GM18873 (cell line): ENCODE data around the gene GALNT1.

ENCODE experiments used
- ATAC-seq: cut with Tn5 transposase; IDR thresholded peaks from one replicate; pipeline ENCODE4 v1.9.1; 2021; ENCODE audit warnings: mild to moderate bottlenecking, moderate library complexity, moderate number of reproducible peaks; ENCODE audit not compliant: unreplicated experiment, low FRiP score

GALNT1 gene

GRCh38 chr18:35616664-35617423 is 35.3 kb downstream of the GALNT1 start:
- peak; percentile 99 for ATAC-seq

DNA sequence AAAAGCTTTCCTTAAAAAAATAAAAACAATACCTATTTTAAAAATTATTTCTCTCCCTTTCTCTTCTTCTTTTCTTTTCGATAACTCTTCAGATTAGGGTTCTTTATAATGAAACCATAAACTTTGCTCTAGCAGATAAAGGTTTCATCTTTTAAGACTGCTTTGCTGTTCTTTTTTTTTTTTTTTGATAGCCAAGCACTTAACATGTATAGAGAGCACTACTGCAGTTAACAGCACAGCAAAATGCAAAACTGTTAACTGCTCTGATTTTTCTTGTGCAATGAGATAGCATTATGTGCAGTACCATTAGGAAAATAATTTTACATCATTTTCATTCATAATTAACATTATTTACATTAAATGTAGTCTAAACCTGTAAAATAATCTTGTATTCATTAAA is 36.3 kb downstream of the GALNT1 start:
- ATAC-seq, result no peak

GRCh38 chr18:35618289-35618688 is 36.7 kb downstream of the GALNT1 start:
- no peak for ATAC-seq

DNA sequence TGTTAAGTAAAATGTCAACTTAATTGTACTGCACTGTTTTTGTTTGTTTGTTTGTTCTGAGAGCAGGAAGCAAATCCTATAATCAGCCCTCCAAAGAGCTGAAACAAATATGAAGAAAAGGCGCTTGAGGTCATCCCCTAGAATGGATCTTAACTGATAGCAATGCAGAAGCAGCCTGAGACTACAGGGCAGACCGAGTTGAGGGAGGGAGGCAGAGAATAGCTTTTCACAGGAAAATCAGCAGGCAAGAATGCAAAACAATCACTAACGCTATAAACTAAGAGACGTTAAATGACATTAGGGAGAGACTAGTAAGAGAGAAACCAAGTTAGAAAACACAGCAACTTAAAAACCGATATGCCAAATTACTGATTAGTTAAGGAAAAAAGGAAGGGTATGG is 37.2 kb downstream of the GALNT1 start:
- ATAC-seq, result no peak

DNA sequence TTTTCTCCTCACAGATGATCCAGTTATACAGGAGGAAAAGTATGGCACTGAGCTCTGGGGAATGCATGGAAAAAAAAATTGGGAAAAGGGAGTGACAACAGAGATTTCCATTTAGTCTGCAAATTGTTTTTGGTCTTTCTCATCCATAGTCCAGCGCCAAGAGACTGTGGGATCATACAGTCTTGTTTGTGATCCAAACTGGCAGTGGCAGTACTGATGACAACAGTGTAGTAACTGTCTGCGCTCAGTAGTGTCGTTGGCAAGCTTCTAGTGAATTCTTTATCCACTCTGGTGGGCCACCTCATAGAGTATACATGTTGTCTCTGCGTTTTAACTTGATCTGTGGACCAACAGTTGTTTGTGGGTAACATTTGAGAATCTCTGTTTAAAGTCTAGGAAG is 37.9 kb downstream of the GALNT1 start:
- ATAC-seq, result no peak

GRCh38 chr18:35619941-35620340 is 38.4 kb downstream of the GALNT1 start:
- no peak for ATAC-seq

DNA sequence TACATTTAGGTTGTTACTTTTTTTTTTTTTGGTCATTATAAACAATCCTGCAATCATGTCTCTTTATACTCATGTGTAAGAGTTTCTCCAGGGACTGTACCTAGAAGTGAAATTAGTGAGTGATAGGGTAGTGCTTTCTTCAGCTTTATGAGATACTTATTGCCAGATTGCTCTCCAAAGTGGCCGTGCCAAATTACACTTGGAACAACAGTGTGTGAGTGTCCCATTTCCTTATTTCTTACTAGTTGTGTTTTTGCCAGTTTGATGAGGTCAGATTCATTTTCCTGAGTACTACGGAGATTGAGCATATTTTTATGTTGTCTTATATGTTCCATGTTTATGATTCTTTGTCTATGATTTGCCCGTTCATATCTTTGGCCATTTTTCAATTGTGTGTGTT is 39.2 kb downstream of the GALNT1 start:
- no peak for ATAC-seq

GRCh38 chr18:35623255-35623654 is 41.7 kb downstream of the GALNT1 start:
- no peak for ATAC-seq

- no peak for ATAC-seq
Measured at GRCh38 chr18:35624146-35624545, 42.6 kb downstream of the GALNT1 start.

DNA sequence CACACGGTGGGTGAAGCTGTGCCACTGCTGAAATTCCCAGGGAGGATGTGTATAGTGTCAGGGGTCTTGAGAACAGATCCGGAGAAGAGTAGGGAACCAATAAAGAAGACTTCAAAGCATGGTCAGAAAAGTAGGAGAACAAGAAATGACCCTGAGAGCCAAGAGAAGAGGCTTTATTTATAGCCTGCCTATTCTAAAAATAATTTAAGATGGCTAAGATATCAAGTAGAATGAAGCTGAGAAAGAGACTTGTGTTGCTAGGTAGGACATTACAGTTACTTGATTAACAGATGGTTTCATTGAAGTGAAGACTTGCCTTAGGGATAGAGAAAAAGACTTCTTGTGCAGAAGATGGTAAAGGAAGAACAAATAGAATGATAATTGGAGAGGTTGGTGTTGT is 43.7 kb downstream of the GALNT1 start:
- ATAC-seq, result no peak

DNA sequence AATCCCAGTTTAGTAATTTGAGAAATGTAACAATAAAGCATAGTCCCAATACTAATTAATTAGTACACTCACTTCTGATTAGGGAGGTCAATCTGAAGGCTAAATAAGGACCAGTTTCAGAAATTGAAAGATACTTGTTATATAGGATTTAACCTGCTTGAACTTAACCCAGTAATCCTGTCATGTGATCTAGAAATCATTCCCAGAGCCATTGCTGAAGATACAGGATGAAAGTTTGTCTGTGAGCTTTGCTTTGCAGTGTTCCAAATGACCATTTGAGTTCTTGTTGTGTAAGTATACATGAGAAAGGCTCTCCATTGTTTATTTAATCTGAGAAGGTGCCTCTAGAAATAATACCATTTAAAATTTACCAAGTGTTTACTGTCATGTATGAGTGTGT is 52.2 kb downstream of the GALNT1 start:
- no peak for ATAC-seq

GRCh38 chr18:35634323-35634722 is 52.8 kb downstream of the GALNT1 start:
- no peak for ATAC-seq

DNA sequence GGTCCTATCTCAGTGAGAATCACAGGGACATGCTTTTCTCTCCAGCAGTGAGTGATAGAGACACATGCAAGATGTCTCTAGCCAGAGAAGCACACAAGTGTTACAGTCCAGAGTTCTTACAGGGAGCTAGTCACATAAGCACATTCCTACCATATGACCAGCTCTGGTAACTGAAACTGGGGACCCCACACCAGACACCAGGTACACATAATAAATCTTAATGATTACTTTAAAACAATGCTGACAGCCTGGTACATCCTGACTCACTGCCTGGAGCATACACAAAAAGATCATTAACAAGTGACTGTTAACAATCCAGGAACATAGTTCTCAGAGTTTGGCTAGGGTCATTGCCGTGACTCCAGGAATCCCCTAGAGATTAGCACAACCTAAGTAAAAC is 53.6 kb downstream of the GALNT1 start:
- ATAC-seq, result no peak

- no peak for ATAC-seq
Measured at GRCh38 chr18:35637227-35637626, 55.7 kb downstream of the GALNT1 start.

DNA sequence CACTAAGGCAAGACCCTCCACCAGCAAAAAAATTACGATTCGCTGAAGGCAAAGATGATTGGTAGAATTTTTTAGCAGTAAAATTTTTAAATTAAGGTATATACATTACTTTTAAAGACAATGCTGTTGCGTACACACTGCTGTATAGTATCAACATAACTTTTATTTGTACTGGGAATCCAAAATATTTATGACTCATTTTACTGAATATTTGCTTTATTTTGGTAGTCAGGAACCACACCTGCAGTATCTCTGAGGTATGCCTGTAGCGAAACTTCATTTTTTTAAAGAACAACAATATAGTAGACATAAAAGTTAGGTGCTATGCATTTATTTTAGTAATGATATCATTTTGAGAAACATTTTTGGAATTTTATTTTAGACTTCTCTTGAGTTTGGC is 57.8 kb downstream of the GALNT1 start:
- ATAC-seq, result no peak

GRCh38 chr18:35641467-35641866 is 59.9 kb downstream of the GALNT1 start:
- ATAC-seq, result no peak

DNA sequence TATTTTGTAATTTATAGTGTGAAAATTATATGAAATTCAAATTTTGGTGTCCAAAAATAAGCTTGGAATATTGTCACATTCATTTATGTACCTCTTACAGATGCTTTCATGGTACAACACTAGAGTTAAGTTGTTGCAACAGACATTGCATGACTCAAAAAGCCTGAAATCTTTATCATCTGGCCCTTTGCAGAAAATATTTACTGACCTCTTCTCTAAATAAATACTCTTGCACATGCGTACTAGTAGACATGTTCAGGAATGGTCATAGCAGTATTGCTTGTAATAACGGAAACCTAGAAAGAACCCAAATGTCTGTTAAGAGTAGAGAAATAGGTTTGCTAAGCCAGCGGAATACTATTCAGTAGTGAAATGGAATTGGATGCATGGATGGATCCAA is 60.4 kb downstream of the GALNT1 start:
- no peak for ATAC-seq

DNA sequence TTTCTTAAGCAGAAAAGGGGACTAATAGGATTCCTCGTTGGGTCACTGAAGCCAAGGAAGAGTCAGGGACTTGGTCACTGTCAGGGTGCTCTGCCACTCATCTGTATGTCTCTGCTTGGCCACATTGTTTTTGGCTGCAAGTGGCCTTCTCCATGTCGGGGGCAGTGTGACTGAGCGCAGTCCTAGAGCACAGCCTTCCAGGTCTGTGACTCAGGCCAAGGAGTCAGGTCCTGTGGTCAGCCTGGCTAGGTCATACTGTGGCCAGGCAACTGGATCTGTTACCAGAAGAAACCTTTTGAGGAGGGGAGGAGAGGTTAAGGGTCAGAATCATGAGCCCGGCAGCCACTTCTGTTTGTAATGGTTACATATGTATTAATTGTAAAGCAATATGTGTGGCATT is 61.3 kb downstream of the GALNT1 start:
- no peak for ATAC-seq

DNA sequence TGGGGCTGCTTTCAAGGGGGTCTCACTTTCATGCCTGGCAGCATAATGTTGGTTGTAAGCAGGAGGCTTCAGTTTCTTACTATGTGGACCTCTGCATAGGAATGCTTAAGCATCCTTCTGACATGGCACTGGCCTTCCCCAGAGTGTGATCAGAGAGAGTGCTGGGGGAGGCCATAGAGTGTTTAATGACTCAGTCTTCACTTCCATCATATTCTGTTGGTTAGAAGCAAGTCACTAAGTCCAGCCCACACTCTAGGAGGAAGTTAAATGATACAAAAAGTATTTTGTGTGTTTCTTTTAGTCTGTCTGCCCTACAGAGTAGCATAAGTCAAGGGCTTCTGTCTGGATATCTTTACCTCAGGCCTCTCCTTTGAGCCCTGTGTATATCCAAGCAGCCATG is 64.9 kb downstream of the GALNT1 start:
- ATAC-seq, result no peak

- no peak for ATAC-seq
Measured at GRCh38 chr18:35653392-35654135, 72.0 kb downstream of the GALNT1 start.

GRCh38 chr18:35658112-35658511 is 76.6 kb downstream of the GALNT1 start:
- ATAC-seq, result no peak

DNA sequence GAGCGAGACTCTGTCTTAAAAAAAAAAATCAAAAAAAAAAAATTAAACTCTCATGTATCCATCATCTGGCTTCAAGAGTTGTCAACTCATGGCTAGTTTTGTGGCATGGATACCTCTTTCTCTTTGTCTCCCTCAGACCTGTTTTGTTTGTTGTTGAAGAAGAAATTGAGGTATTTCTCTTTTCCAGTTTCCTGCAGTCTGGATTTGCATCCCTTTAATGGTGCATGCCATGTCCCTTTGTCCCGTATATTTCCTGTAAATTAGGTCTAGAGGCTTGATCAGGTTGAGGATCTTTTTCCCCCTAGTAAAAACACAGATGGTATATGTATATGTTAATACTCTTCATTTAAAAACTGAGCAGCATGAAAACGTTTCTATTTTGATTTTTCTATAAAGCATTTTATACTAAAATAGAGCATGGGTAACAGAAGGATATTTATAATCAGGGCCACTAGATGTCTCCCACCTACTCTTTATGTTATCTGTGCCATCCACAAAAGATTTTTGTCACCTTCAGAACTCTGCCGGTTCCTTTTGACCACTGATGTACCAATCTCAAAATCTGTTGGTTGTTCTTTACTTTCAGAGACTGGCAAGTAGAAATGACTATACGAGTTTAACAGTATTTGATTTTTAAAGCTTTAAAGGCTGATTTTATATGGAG is 80.1 kb downstream of the GALNT1 start:
- no peak for ATAC-seq
